Thoracic aorta (tissue), 2 donors: ENCODE measurements around the gene RCBTB2. TPM values are rescaled to one million over a fixed set of nuclear protein-coding genes. Genes with fewer than 3 reads are reported as not detected.

Experiments
- ATAC-seq: fragments of 150-250 bp; one replicate; pipeline ENCODE4 v1.8.0; 2017; ENCODE audit warnings: low read depth; ENCODE audit not compliant: insufficient number of reproducible peaks, low FRiP score
- DNase-seq: peaks from one replicate; pipeline ENCODE4 v3.0.0-alpha.2; 2020; ENCODE audit warnings: low spot score
- H3K27ac ChIP-seq, 2 donors: fragments of 200-600 bp; sonication (generic); 1 replicate in 1 of 2; 2 replicates in 1 of 2; pipeline ENCODE4 v1.5.1; 2016; ENCODE audit warnings: mild to moderate bottlenecking in 2 of 2, moderate library complexity in 2 of 2
- H3K27me3 ChIP-seq: fragments of 200-600 bp; sonication (generic); replicated peaks from 2 replicates; pipeline ENCODE4 v1.6.0; 2016; ENCODE audit warnings: mild to moderate bottlenecking; ENCODE audit not compliant: insufficient read depth
- H3K36me3 ChIP-seq: fragments of 200-600 bp; sonication (generic); one replicate; pipeline ENCODE4 v1.5.1; 2016
- H3K4me1 ChIP-seq, 2 donors: fragments of 200-600 bp; sonication (generic); 1 replicate in 1 of 2; 2 replicates in 1 of 2; pipeline versions ENCODE4 v1.5.1 to v1.6.0; 2016; ENCODE audit warnings: low read depth in 2 of 2, mild to moderate bottlenecking in 1 of 2; ENCODE audit not compliant: control insufficient read depth in 1 of 2
- H3K4me3 ChIP-seq: fragments of 200-600 bp; sonication (generic); 2 replicates; pipeline ENCODE4 v1.5.1; 2016; ENCODE audit warnings: mild to moderate bottlenecking
- H3K9me3 ChIP-seq: fragments of 200-600 bp; sonication (generic); 2 replicates; pipeline ENCODE4 v1.5.1; 2016
- CTCF ChIP-seq: fragments of 200-600 bp; sonication (generic); IDR thresholded peaks from one replicate; pipeline ENCODE4 v1.5.1; 2019; ENCODE audit warnings: antibody characterized with exemption
- total RNA-seq, 2 donors: library from RNA; depleted of rRNA; stranded (reverse); fragments of >200 nt; gene quantifications; one replicate each; pipeline versions ENCODE4 v1.1.0 to v1.2.3, GENCODE V29; 2016

RCBTB2 gene
- total RNA-seq, 2 donors from 2014 or later = 15.8 to 16.4 TPM

DNA sequence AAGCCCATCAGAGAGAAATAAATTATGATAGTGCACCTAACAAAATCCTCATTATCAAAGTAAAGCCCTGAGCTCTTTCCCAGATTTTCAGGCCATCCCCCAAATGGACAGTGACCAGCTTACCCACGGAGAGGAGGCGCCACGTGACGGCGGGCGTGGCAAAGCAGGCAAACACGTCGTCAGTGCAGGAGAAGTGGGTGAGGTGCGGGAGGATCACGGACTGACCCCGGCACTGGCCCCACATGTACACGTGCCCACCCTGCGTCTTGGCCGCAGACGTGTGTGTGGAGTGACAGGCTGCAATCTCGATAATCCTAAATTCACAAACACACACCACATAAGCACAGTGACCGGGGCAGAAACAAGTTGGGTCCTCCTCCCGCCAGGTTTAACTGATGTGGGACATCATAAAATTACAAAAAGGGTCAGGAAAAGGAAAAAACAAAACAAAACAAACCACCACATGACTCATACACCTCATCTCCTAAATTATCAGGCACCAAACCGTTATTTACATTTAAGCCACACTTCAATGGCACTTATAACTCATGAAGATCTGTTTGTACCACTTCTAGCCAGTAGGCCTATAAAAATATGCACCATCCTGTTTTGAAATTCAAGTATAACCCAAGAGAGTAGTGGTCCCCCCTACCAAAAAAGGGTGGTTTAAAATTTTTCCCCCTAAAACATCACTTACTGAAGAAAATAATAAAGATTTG lies 30.1 kb downstream of the RCBTB2 start:
- H3K27me3 ChIP-seq = no peaks in the 10 kb centered on the region
- H3K4me3 ChIP-seq = no peak overlapping the region
- H3K36me3 ChIP-seq = no peaks in the 10 kb centered on the region
- no peak for DNase-seq
- no peak for ATAC-seq
- H3K9me3 ChIP-seq = no peaks in the 10 kb centered on the region
- H3K4me1 ChIP-seq = peaks cover 19 to 30% of the 10 kb centered on the region in 2 donors
- no peak overlapping the region for H3K27ac ChIP-seq
- no peak for TF ChIP-seq CTCF

DNA sequence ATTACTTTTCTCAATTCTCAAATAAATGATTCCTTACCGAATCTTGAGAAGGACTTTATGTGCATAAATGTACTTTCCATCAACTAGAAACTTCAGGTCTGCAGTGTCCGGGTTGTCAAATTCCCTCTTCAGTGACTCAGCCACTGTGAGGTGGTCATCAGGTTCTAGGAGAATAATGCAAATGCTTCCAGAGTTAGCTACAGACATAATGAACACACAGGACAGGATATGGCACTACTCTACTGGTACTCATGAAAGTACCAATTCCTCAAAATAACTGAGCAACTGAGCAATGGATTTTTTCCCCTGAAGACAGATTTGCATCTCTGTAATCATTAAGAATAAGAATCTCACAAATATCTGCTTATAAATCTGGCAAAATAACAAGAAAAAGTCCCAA lies 31.2 kb downstream of the RCBTB2 start:
- H3K4me1 ChIP-seq = peaks cover 17 to 23% of the 10 kb centered on the region in 2 donors
- H3K9me3 ChIP-seq = no peaks in the 10 kb centered on the region
- no peaks in the 10 kb centered on the region for H3K36me3 ChIP-seq
- DNase-seq (no peak), ATAC-seq (no peak)
- TF ChIP-seq CTCF = no peak
- no peak overlapping the region for H3K4me3 ChIP-seq
- H3K27me3 ChIP-seq = no peaks in the 10 kb centered on the region
- H3K27ac ChIP-seq = no peak overlapping the region

DNA sequence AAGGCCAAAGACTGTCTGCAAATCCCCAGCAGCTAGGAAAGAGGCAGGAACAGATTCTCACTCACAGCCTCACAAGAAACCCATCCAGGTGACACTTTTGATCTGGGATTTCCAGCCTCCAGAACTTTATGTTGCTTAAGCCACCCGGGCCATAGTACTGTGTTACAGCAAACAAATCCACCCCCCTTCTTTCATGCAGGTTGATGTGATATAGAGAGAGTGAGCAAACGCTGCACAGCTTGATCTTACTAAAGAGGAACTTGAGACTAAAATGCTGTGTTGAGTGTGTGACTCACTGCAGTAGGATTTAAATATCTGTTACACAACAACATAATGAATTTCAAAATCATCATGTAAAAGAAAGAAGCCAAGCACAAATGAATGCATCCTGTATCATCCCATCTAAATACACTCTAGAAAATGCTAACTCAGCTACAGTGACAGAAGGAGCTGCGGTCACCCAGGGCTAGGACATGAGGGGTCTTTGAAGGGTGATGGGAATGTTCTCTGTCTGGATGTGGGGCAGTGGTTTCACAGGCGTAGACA lies 32.2 kb downstream of the RCBTB2 start:
- peaks cover 8 to 13% of the 10 kb centered on the region in 2 donors for H3K4me1 ChIP-seq
- no peak for ATAC-seq
- no peak overlapping the region for H3K27ac ChIP-seq
- H3K4me3 ChIP-seq = no peak overlapping the region
- TF ChIP-seq CTCF = no peak
- no peaks in the 10 kb centered on the region for H3K27me3 ChIP-seq
- H3K9me3 ChIP-seq = no peaks in the 10 kb centered on the region
- no peaks in the 10 kb centered on the region for H3K36me3 ChIP-seq
- no peak for DNase-seq

DNA sequence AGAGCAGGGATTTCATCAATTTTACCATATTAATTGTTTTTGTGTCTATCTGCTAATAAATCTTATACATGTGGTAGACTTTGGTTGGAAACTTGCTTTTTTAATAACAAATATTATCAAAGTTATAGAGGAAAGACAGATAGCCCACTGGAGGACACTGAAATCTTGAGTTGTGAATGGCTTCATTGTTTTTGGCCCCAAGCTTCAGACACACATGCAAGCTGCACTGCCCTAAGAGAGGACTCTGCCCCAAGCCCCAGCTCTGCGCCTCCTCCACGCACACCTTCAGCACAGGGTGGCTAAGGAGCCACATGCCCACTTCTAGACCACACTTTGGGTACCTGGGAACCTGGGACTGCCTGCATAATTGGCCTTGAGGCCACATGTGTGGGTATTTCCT lies 35.2 kb downstream of the RCBTB2 start:
- DNase-seq (no peak), ATAC-seq (no peak)
- Histone ChIP-seq H3K9me3 (no peaks in the 10 kb centered on the region), H3K4me3 (no peak overlapping the region), H3K36me3 (no peaks in the 10 kb centered on the region), H3K27ac (no peak overlapping the region), H3K27me3 (no peaks in the 10 kb centered on the region), H3K4me1 (no peaks in the 10 kb centered on the region)
- no peak for TF ChIP-seq CTCF

DNA sequence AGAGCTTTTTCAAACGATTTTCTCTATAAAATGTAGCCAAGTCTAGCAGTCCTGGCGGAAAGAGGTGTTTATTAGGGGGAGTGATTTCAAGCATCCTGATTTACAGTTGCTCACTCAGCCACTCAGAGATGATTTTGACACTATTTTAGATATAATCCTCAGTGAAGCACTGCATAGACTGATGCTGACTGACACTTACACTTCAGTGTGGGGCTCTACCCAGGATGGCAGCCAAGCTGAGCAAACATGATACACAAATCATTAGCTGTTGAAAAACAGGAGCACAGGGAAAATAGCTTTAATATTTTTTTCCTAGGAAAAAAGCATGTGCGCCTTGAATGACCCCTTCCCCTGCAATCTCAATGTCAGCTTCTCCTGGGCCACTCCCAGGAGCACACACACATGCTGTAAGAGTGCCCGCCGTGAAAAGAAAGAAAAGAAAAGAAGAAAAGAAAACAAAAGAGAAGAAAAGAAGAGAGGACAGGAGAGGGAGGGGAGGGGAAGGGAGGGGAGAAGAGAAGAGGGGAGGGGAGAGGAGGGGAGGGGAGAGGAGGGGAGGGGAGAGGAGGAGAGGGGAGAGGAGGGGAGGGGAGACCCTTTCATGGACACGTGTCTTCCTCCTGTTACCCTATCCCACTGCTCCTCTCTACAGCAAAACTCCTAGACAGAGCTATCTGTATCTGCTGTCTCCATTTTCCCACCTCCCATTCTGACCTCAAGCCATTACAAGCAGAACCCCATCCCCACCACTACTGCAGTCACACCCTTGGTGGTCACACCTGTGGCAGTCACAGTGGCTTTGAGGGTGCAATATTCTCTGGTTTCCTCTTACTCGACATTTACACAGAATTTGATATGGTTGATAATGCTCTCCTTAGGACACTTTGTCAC lies 36.4 kb downstream of the RCBTB2 start:
- no peak overlapping the region for H3K27ac ChIP-seq
- H3K36me3 ChIP-seq = no peaks in the 10 kb centered on the region
- H3K4me3 ChIP-seq = no peak overlapping the region
- DNase-seq (no peak), ATAC-seq (no peak)
- no peaks in the 10 kb centered on the region for H3K9me3 ChIP-seq
- no peaks in the 10 kb centered on the region for H3K27me3 ChIP-seq
- H3K4me1 ChIP-seq = no peaks in the 10 kb centered on the region
- TF ChIP-seq CTCF = no peak
